Mucosa of rectum (tissue), 2 donors: ENCODE data around the gene OXSR1.

Experiments
- H3K27ac ChIP-seq, 2 donors: one replicate each; pipeline ENCODE4 v1.7.0; 2013; ENCODE audit warnings: inconsistent platforms in 2 of 2, low read depth in 2 of 2, low read length in 2 of 2
- H3K27me3 ChIP-seq, 2 donors: one replicate each; pipeline ENCODE4 v1.7.0; 2013; ENCODE audit warnings: low read length in 2 of 2; ENCODE audit not compliant: control insufficient read depth in 2 of 2, insufficient read depth in 2 of 2
- H3K36me3 ChIP-seq, 2 donors: one replicate each; pipeline ENCODE4 v1.7.0; 2013; ENCODE audit warnings: low read length in 2 of 2; ENCODE audit not compliant: control insufficient read depth in 2 of 2, insufficient read depth in 2 of 2
- H3K4me1 ChIP-seq, 2 donors: one replicate each; pipeline ENCODE4 v1.7.0; 2013; ENCODE audit warnings: low read length in 2 of 2, mild to moderate bottlenecking in 1 of 2; ENCODE audit not compliant: control insufficient read depth in 2 of 2, insufficient read depth in 2 of 2
- H3K4me3 ChIP-seq, 2 donors: one replicate each; pipeline ENCODE4 v1.7.0; 2013; ENCODE audit warnings: low read length in 2 of 2
- H3K9ac ChIP-seq, 2 donors: one replicate each; pipeline ENCODE4 v1.7.0; 2013; ENCODE audit warnings: low read length in 2 of 2, low read depth in 1 of 2, mild to moderate bottlenecking in 1 of 2
- H3K9me3 ChIP-seq, 2 donors: one replicate each; pipeline ENCODE4 v1.7.0; 2013; ENCODE audit warnings: low read length in 2 of 2; ENCODE audit not compliant: control insufficient read depth in 2 of 2
- donor health status: healthy.
- donor health status: Normal muscosa, but diverticular disease.

OXSR1 gene

DNA sequence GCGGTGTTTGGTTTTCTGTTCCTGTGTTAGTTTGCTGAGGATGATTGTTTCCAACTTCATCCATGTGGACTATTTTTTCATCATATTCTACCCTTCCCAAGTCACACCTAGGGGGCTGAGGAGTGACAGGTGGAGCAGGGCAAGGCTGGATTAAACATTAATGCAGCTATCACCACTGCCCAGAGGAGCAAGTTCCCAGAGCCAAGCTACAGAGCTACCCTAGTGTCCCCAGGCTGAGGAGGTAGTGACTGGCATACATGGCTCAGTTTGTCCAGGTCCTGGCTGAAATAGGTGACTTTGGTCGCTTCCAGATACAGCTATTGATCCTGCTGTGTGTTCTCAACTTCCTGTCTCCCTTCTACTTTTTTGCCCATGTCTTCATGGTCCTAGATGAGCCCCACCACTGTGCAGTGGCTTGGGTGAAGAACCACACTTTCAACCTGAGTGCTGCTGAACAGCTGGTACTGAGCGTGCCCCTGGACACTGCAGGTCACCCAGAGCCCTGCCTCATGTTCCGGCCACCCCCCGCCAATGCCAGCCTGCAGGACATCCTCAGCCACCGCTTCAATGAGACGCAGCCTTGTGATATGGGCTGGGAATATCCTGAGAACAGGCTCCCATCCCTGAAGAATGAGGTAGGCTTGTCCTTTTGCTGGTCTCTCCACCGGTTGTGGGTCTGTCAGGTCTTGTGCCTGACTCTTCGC, 100.4 kb downstream of the OXSR1 start, which contains the start of gene SLC22A13:
TSS of gene SLC22A13 (plus strand) at position 209 of the 704 bp plus-strand sequence. CDS start at position 258, 49 bp downstream.
- H3K4me3 ChIP-seq = no peak within 1 kb of the TSS
- H3K9ac ChIP-seq = no peak within 1 kb of the TSS
- H3K9me3 ChIP-seq = no peaks in the 10 kb centered on the region
- peaks cover 0 to 2% of the 10 kb centered on the region in 2 donors for H3K36me3 ChIP-seq
- H3K27me3 ChIP-seq = no peaks in the 10 kb centered on the region
- H3K4me1 ChIP-seq = peaks cover 0 to 5% of the 10 kb centered on the region in 2 donors
- H3K27ac ChIP-seq = no peak within 1 kb of the TSS

DNA sequence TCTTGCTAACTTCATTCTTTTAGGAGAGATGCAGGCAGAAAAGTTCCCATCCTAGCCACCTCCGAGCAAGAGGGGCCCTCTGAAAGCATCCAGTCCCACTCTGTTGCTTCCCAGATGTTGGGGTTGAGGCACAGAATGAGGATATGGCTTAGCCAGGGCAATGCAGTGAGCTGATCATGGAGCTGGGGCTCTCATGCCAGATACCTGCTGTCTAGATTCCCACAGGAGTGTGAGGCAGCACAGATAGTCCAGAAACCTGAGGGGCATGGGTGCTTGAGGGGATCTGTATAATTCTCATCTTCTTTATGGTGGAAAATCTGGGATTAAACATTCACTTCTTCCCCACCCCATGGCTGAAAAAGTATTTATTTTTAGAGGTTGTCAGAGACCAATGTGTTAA, 101.5 kb downstream of the OXSR1 start:
- Histone ChIP-seq H3K9me3 (no peaks in the 10 kb centered on the region), H3K27ac (no peak overlapping the region), H3K27me3 (no peaks in the 10 kb centered on the region), H3K4me1 (peaks cover 0 to 5% of the 10 kb centered on the region in 2 donors), H3K36me3 (peaks cover 0 to 2% of the 10 kb centered on the region in 2 donors), H3K9ac (no peak overlapping the region), H3K4me3 (no peak overlapping the region)

DNA sequence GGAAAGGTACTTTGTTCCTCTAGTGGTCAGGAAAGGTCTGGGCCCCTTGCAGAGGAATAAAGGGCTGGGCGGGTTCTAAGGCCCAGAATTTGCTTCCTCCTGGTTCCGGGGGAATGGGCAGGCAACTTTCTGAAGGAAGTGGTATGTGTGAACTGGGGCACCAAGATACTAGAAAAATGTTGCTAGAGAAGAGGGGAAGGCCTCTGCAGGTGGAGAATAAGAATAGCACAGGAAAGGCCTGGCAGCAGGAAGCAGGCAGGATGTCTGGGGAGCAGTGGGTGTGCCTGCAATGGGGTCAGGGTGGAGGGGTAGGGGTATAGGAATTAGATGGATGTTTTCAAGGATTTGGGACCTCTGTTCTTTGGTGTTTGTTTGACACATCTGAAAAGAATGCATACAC, 102.3 kb downstream of the OXSR1 start:
- Histone ChIP-seq H3K9me3 (no peaks in the 10 kb centered on the region), H3K36me3 (peaks cover 0 to 2% of the 10 kb centered on the region in 2 donors), H3K4me3 (no peak overlapping the region), H3K27ac (no peak overlapping the region), H3K9ac (no peak overlapping the region), H3K27me3 (no peaks in the 10 kb centered on the region), H3K4me1 (peaks cover 0 to 5% of the 10 kb centered on the region in 2 donors)

DNA sequence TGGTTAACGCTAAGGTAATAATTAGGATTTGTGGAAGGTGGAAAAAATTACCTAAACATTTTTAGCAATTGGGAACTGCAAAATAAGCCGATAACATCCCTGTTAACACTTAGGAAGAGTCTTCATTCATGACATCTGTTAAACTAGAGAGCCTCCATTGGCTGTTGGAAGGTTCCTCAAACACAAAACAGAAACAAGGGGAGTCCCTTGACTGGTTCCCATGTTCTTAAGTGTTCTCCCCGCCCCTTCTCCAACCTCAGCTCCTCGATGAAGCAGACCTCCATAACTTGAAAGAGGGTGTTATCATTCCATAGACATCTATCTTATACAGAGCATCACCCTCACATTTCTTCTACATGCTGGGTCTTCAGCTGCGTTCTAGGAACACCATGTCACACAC, 102.8 kb downstream of the OXSR1 start:
- Histone ChIP-seq H3K27ac (no peak overlapping the region), H3K4me3 (no peak overlapping the region), H3K27me3 (no peaks in the 10 kb centered on the region), H3K36me3 (peaks cover 0 to 2% of the 10 kb centered on the region in 2 donors), H3K9ac (no peak overlapping the region), H3K4me1 (peaks cover 0 to 5% of the 10 kb centered on the region in 2 donors), H3K9me3 (no peaks in the 10 kb centered on the region)

DNA sequence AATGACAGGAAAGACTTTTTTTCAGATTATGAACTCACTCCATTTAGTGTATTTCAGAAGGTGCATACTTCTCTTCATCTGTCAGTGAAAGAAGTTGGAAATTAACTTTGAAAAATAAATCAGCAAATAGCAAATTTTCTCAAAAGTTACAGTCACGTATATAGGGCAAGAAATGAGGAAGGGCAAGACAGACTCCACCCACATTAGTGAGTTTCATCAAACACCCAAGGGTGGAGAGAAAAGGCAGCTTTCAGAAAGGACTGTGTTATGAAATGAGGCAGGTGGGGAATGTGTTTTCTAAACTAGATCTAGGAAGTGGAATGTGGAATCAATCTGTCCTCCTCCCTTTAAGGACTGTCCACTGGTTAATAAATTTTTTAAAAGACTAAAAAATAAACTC, 103.2 kb downstream of the OXSR1 start:
- Histone ChIP-seq H3K4me1 (peaks cover 0 to 5% of the 10 kb centered on the region in 2 donors), H3K36me3 (peaks cover 0 to 2% of the 10 kb centered on the region in 2 donors), H3K9ac (no peak overlapping the region), H3K27me3 (no peaks in the 10 kb centered on the region), H3K4me3 (no peak overlapping the region), H3K9me3 (no peaks in the 10 kb centered on the region), H3K27ac (no peak overlapping the region)

DNA sequence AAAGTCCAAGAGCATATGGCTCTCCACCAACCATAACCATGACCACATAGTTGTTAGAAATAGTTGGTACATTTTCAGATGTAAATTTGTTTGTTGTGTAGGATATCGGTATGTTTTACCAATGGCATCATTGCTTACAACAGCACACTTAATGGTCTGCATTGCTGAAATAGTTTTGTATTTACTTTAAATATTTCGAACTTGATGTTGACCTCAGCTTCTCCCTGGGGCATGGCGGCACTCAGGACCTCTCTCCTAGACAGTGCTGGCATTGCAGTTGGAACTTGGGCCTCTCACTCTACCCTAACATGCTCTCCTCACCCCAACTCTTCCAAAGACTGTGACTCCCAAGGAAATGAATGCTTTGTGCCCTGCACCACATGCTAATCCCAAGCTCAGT, 105.3 kb downstream of the OXSR1 start:
- Histone ChIP-seq H3K9ac (no peak overlapping the region), H3K27me3 (no peaks in the 10 kb centered on the region), H3K4me1 (no peaks in the 10 kb centered on the region), H3K9me3 (no peaks in the 10 kb centered on the region), H3K36me3 (peaks cover 0 to 4% of the 10 kb centered on the region in 2 donors), H3K27ac (no peak overlapping the region), H3K4me3 (no peak overlapping the region)

DNA sequence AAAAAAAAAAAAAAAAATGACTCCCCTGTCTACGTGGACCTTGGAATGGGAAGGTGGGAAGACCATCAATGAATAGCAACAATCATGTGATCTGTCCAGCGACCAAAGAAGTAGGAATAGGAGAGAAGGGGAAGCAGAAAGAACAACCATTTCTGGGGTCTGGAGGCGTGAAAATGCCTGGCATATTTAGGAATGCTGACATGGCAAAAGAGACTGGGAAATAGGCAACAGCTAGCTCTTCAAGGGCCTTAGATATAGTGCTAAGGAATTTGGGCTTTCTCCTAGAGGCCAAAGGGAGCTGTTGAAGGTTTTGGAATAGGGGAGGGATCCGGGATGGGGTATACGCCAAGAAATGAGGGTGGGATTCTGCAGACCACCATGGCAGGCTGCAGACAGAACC, 106.2 kb downstream of the OXSR1 start:
- Histone ChIP-seq H3K4me1 (no peaks in the 10 kb centered on the region), H3K36me3 (peaks cover 0 to 3% of the 10 kb centered on the region in 2 donors), H3K9ac (no peak overlapping the region), H3K27ac (no peak overlapping the region), H3K9me3 (no peaks in the 10 kb centered on the region), H3K4me3 (no peak overlapping the region), H3K27me3 (no peaks in the 10 kb centered on the region)

DNA sequence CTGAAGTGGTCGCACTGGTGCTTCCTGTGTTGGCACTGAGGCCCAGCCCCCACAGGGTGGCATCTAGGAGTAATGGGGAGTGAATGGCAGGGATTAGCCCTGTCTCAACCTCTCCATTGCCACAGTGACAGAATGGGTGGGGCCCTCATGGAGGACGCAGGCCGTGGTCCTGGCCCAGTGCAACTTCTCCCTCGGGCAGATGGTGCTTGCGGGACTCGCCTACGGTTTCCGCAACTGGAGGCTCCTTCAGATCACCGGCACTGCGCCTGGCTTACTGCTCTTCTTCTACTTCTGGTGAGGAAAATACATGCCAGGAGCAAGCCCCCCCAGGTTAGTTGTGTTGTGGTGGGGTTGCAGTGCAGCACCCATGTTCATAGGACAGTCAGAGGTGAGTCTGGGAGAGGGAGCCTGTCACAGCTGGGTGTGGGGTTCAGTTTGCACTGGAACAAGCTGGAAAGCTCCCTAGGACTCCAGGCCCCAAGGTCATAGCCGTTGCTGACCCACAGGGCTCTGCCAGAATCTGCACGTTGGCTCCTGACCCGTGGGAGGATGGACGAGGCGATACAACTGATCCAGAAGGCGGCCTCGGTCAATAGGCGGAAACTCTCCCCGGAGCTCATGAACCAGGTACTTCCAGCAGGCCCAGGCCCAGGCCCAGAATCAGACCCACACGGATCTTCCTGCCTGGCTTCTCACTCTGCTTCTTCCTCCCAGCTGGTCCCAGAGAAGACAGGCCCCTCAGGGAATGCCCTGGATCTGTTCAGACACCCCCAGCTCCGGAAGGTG, 109.7 kb downstream of the OXSR1 start:
- H3K27ac ChIP-seq = no peak overlapping the region
- H3K4me3 ChIP-seq = no peak overlapping the region
- no peaks in the 10 kb centered on the region for H3K4me1 ChIP-seq
- no peaks in the 10 kb centered on the region for H3K9me3 ChIP-seq
- no peak overlapping the region for H3K9ac ChIP-seq
- H3K27me3 ChIP-seq = no peaks in the 10 kb centered on the region
- peaks cover 0 to 3% of the 10 kb centered on the region in 2 donors for H3K36me3 ChIP-seq

DNA sequence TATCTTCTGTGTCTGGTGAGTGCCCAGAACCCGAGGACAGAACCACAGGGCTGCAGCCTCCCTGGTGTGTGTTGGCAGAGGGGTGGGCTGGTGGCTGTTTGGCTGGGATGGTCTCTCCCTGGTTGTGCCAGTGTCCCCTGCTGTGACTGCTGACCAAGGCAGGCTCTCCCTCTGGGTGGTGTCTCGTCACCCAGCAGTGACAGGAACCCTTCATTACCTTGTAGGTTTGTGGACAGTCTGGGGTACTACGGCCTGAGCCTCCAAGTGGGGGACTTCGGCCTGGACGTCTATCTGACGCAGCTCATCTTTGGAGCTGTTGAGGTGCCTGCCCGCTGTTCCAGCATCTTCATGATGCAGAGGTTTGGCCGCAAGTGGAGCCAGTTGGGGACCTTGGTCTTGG, 110.3 kb downstream of the OXSR1 start:
- Histone ChIP-seq H3K27me3 (no peaks in the 10 kb centered on the region), H3K9ac (no peak overlapping the region), H3K4me3 (no peak overlapping the region), H3K4me1 (no peaks in the 10 kb centered on the region), H3K36me3 (peaks cover 0 to 3% of the 10 kb centered on the region in 2 donors), H3K9me3 (no peaks in the 10 kb centered on the region), H3K27ac (no peak overlapping the region)
